ENCODE measurements around the gene PCDH9.

Gene PCDH9

GRCh38 chr13:67015976-67016600, 214.0 kb downstream of the PCDH9 start:
- H3K4me1 ChIP-seq (ENCODE audit: control insufficient read depth, insufficient read depth, low read length), result no peaks in the 10 kb centered on the region
- no peaks in the 10 kb centered on the region for H3K9me3 ChIP-seq (replicated peaks; ENCODE audit: low read length)
- no peaks in the 10 kb centered on the region for H3K27me3 ChIP-seq (ENCODE audit: control insufficient read depth, insufficient read depth, low read length)
- no peak overlapping the region for H3K4me2 ChIP-seq (ENCODE audit: low read length)
- no peak overlapping the region for H3K9ac ChIP-seq (ENCODE audit: low read depth, low read length)
- no peaks in the 10 kb centered on the region for H3K36me3 ChIP-seq (ENCODE audit: insufficient read depth, low read length)
- no peak overlapping the region for H3K4me3 ChIP-seq (ENCODE audit: low read length)

GRCh38 chr13:67014399-67014798, 215.7 kb downstream of the PCDH9 start:
- H3K4me1 ChIP-seq (ENCODE audit: control insufficient read depth, insufficient read depth, low read length), result no peaks in the 10 kb centered on the region
- H3K4me2 ChIP-seq (ENCODE audit: low read length), result no peak overlapping the region
- no peak overlapping the region for H3K9ac ChIP-seq (ENCODE audit: low read depth, low read length)
- H3K4me3 ChIP-seq (ENCODE audit: low read length), result no peak overlapping the region
- no peaks in the 10 kb centered on the region for H3K36me3 ChIP-seq (ENCODE audit: insufficient read depth, low read length)
- H3K9me3 ChIP-seq (replicated peaks; ENCODE audit: low read length), result no peaks in the 10 kb centered on the region
- H3K27me3 ChIP-seq (ENCODE audit: control insufficient read depth, insufficient read depth, low read length), result no peaks in the 10 kb centered on the region

- Histone ChIP-seq H3K4me1 (ENCODE audit: control insufficient read depth, insufficient read depth, low read length) (no peaks in the 10 kb centered on the region), H3K4me3 (ENCODE audit: low read length) (no peak overlapping the region), H3K36me3 (ENCODE audit: insufficient read depth, low read length) (no peaks in the 10 kb centered on the region), H3K9me3 (replicated peaks; ENCODE audit: low read length) (no peaks in the 10 kb centered on the region), H3K27me3 (ENCODE audit: control insufficient read depth, insufficient read depth, low read length) (no peaks in the 10 kb centered on the region), H3K9ac (ENCODE audit: low read depth, low read length) (no peak overlapping the region), H3K4me2 (ENCODE audit: low read length) (no peak overlapping the region)
Observed at GRCh38 chr13:67013709-67014108, 216.4 kb downstream of the PCDH9 start.

- no peak overlapping the region for H3K4me2 ChIP-seq (ENCODE audit: low read length)
- H3K4me1 ChIP-seq (ENCODE audit: control insufficient read depth, insufficient read depth, low read length), result no peaks in the 10 kb centered on the region
- no peaks in the 10 kb centered on the region for H3K9me3 ChIP-seq (replicated peaks; ENCODE audit: low read length)
- no peaks in the 10 kb centered on the region for H3K27me3 ChIP-seq (ENCODE audit: control insufficient read depth, insufficient read depth, low read length)
- no peaks in the 10 kb centered on the region for H3K36me3 ChIP-seq (ENCODE audit: insufficient read depth, low read length)
- no peak overlapping the region for H3K4me3 ChIP-seq (ENCODE audit: low read length)
- H3K9ac ChIP-seq (ENCODE audit: low read depth, low read length), result no peak overlapping the region
Observed at GRCh38 chr13:67008075-67008668, 222.0 kb downstream of the PCDH9 start.

- no peaks in the 10 kb centered on the region for H3K9me3 ChIP-seq (replicated peaks; ENCODE audit: low read length)
- H3K36me3 ChIP-seq (ENCODE audit: insufficient read depth, low read length), result no peaks in the 10 kb centered on the region
- no peak overlapping the region for H3K4me2 ChIP-seq (ENCODE audit: low read length)
- no peak overlapping the region for H3K4me3 ChIP-seq (ENCODE audit: low read length)
- no peaks in the 10 kb centered on the region for H3K4me1 ChIP-seq (ENCODE audit: control insufficient read depth, insufficient read depth, low read length)
- no peaks in the 10 kb centered on the region for H3K27me3 ChIP-seq (ENCODE audit: control insufficient read depth, insufficient read depth, low read length)
- no peak overlapping the region for H3K9ac ChIP-seq (ENCODE audit: low read depth, low read length)
Observed at GRCh38 chr13:67004511-67004910, 225.6 kb downstream of the PCDH9 start.

- no peaks in the 10 kb centered on the region for H3K27me3 ChIP-seq (ENCODE audit: control insufficient read depth, insufficient read depth, low read length)
- no peak overlapping the region for H3K9ac ChIP-seq (ENCODE audit: low read depth, low read length)
- H3K4me1 ChIP-seq (ENCODE audit: control insufficient read depth, insufficient read depth, low read length), result no peaks in the 10 kb centered on the region
- no peak overlapping the region for H3K4me2 ChIP-seq (ENCODE audit: low read length)
- H3K36me3 ChIP-seq (ENCODE audit: insufficient read depth, low read length), result no peaks in the 10 kb centered on the region
- no peaks in the 10 kb centered on the region for H3K9me3 ChIP-seq (replicated peaks; ENCODE audit: low read length)
- H3K4me3 ChIP-seq (ENCODE audit: low read length), result no peak overlapping the region
Observed at GRCh38 chr13:67003743-67004142, 226.4 kb downstream of the PCDH9 start.

- Histone ChIP-seq H3K4me1 (ENCODE audit: control insufficient read depth, insufficient read depth, low read length) (peaks cover 8% of the 10 kb centered on the region), H3K9ac (ENCODE audit: low read depth, low read length) (no peak overlapping the region), H3K36me3 (ENCODE audit: insufficient read depth, low read length) (no peaks in the 10 kb centered on the region), H3K4me2 (ENCODE audit: low read length) (no peak overlapping the region), H3K27me3 (ENCODE audit: control insufficient read depth, insufficient read depth, low read length) (no peaks in the 10 kb centered on the region), H3K9me3 (replicated peaks; ENCODE audit: low read length) (no peaks in the 10 kb centered on the region), H3K4me3 (ENCODE audit: low read length) (no peak overlapping the region)
Observed at GRCh38 chr13:67001363-67001762, 228.8 kb downstream of the PCDH9 start.

GRCh38 chr13:66996503-66996902, 233.6 kb downstream of the PCDH9 start:
- Histone ChIP-seq H3K4me3 (ENCODE audit: low read length) (no peak overlapping the region), H3K9ac (ENCODE audit: low read depth, low read length) (no peak overlapping the region)

GRCh38 chr13:66995203-66995611, 234.9 kb downstream of the PCDH9 start:
- H3K9ac ChIP-seq (ENCODE audit: low read depth, low read length), result no peak overlapping the region
- no peaks in the 10 kb centered on the region for H3K27me3 ChIP-seq (ENCODE audit: control insufficient read depth, insufficient read depth, low read length)
- H3K36me3 ChIP-seq (ENCODE audit: insufficient read depth, low read length), result no peaks in the 10 kb centered on the region
- peaks cover 29% of the 10 kb centered on the region for H3K4me1 ChIP-seq (ENCODE audit: control insufficient read depth, insufficient read depth, low read length)
- no peaks in the 10 kb centered on the region for H3K9me3 ChIP-seq (replicated peaks; ENCODE audit: low read length)
- H3K4me3 ChIP-seq (ENCODE audit: low read length), result no peak overlapping the region
- H3K4me2 ChIP-seq (ENCODE audit: low read length), result no peak overlapping the region

More at GRCh38 chr13:66996503-66996902, 233.6 kb downstream of the PCDH9 start:
- Histone ChIP-seq H3K27me3 (ENCODE audit: control insufficient read depth, insufficient read depth, low read length) (no peaks in the 10 kb centered on the region), H3K36me3 (ENCODE audit: insufficient read depth, low read length) (no peaks in the 10 kb centered on the region), H3K4me2 (ENCODE audit: low read length) (no peak overlapping the region), H3K4me1 (ENCODE audit: control insufficient read depth, insufficient read depth, low read length) (peaks cover 29% of the 10 kb centered on the region), H3K9me3 (replicated peaks; ENCODE audit: low read length) (no peaks in the 10 kb centered on the region)

GRCh38 chr13:66994517-66995202, 235.5 kb downstream of the PCDH9 start:
- H3K9me3 ChIP-seq (replicated peaks; ENCODE audit: low read length), result no peaks in the 10 kb centered on the region
- peaks cover 29% of the 10 kb centered on the region for H3K4me1 ChIP-seq (ENCODE audit: control insufficient read depth, insufficient read depth, low read length)
- H3K4me2 ChIP-seq (ENCODE audit: low read length), result peak overlapping the region; percentile 73
- no peaks in the 10 kb centered on the region for H3K36me3 ChIP-seq (ENCODE audit: insufficient read depth, low read length)
- H3K9ac ChIP-seq (ENCODE audit: low read depth, low read length), result peak overlapping the region; percentile 23
- peak overlapping the region; percentile 55 for H3K4me3 ChIP-seq (ENCODE audit: low read length)
- H3K27me3 ChIP-seq (ENCODE audit: control insufficient read depth, insufficient read depth, low read length), result no peaks in the 10 kb centered on the region

GRCh38 chr13:66994097-66994496, 236.0 kb downstream of the PCDH9 start:
- Histone ChIP-seq H3K4me2 (ENCODE audit: low read length) (peak overlapping the region; percentile 73), H3K9ac (ENCODE audit: low read depth, low read length) (peak overlapping the region; percentile 23), H3K9me3 (replicated peaks; ENCODE audit: low read length) (no peaks in the 10 kb centered on the region), H3K36me3 (ENCODE audit: insufficient read depth, low read length) (no peaks in the 10 kb centered on the region), H3K4me1 (ENCODE audit: control insufficient read depth, insufficient read depth, low read length) (peaks cover 29% of the 10 kb centered on the region), H3K4me3 (ENCODE audit: low read length) (peak overlapping the region; percentile 55), H3K27me3 (ENCODE audit: control insufficient read depth, insufficient read depth, low read length) (no peaks in the 10 kb centered on the region)
